HG03457 (cell line): ENCODE measurements around the gene TAF13.
"Not testable (repeated sequence)": the region's sequence is repeated elsewhere in the genome, so short reads cannot be mapped to it uniquely, and the experiment has no call there.

Source experiments
- ATAC-seq: cut with Tn5 transposase; IDR thresholded peaks from one replicate; pipeline ENCODE4 v1.9.1; 2021; ENCODE audit warnings: moderate number of reproducible peaks; ENCODE audit not compliant: unreplicated experiment

TAF13 gene

DNA sequence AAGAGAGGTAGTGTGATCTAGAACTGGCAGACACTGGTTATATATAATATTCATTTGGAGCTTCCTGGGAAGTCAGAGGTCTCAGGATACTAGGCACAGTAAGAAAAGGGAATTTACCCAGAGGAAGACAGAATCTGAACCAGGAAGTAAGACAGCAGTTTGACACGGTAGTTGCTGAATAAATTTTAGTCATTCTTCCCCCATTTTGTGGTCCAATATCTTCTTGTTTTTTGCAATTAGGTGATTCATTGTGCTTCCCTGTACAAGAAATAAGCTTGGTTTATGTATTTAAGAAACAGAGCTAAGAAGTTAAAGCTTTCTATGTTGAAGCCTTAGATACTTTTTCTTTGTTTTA, 16.0 kb upstream of the TAF13 start:
- no peak for ATAC-seq

DNA sequence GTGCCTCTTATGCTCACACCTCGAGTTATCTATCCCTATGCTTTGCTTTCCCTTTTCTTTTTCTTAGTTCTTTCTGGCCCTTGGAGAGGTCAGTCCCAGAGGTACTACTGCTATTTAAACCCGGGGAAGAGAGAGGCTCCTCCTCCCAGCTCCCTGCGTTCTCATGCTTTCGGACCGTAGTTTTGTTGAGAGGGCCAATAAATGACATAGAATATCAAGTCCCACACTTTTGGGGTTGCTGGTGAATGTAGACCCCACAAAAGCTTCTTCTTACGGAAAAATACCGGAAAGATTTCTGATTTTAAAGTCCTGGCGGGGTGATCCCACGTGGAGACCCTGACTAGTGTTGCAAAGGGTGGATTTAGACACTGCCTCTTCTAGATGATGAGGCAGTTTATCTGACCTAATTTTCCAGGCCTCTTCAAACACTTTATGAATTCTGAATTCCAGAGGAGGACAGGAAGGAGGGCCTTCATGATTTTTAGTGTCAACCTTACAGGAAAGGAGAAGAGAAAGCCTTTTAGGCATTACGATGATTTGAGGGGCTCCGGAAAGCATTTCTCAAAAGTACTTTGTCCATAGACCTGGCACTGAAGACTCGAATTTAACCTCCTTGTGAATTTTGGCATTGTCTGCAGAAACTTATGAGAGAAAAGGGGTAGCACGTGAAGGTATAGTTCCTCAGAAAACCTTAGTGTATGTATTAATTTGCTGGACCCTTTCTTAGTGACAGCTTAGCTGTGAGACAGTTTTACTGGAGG, 15.5 kb upstream of the TAF13 start:
- ATAC-seq = peak; percentile 35

DNA sequence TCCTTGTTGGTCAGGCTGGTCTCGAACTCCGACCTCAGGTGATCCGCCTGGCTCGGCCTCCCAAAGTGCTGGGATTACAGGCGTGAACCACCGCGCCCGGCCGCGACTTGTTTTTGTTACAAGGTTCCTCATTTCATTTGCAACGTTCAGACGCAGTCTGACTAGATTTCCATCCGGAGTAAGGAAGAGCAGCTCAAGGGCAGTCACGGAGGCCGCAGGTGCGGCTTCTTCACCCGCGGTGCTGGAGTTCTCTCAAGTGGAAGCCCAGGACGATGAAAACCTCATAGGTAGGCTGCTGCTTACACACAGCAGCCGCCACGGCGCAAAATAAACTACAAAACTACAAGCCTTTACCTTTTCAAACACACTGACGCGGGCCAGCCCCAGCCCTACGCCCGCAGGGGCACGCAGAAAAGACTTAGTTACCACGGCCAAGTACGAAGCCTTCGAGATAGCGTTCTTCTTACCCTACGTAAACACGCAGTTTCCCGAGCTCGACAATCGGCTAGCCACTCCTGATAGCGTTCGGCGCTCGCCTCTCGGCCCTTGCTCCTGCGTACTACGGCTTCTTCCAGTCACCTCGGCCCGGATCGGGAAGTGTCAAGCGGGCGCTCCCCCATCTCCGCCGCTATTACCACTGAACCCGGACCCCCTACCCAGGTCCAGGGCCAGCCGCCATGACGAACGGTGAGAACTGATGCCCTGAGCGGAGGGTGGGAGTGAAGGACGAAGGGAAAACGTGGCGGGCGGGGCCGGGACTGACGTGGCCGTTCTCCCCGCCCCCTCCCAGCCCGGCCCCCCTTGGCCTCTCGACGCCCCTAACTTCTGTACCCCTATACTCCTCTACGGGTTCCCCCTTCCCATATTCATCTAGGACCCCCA, 14.6 kb upstream of the TAF13 start, which contains the start of gene TMEM167B:
Gene TMEM167B (plus strand): TSS at position 569 of the 882 bp plus-strand sequence. CDS start 109 bp downstream, at position 678.
- ATAC-seq = peak; percentile 87

DNA sequence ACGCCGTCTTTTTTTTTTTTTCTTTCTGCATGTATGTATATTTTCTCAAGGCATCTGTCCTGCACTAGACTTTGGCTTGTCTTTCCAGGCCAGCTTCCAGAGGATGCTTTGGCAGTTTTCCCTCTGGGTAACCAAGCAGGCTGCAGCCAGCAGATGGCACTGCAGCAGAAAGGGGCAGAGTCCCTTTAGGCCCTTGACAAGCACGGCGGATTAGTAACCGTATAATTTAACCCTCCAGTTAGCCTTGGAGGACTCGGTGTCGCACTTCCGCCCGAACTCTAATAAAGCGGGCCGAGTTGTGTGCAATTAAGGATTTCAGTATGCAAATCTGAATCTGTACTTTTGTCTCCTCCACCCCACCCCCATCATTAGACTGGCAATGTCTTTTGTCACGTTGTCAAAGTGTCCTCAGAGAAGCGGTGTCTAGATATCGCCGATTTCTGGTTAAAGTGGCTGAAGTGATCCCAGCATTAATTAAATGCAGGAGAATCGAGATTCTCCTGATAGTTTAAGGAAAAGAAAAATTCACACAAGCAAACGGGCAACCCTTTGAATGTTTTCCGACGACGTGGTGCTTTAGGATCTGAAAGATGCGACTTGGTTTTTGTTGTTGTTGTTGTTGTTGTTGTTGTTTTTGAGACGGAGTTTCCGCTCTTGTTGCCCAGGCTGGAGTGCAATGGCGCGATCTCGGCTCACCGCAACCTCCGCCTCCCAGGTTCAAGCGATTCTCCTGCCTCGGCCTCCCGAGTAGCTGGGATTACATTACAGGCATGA, 13.6 kb upstream of the TAF13 start:
- no peak for ATAC-seq

DNA sequence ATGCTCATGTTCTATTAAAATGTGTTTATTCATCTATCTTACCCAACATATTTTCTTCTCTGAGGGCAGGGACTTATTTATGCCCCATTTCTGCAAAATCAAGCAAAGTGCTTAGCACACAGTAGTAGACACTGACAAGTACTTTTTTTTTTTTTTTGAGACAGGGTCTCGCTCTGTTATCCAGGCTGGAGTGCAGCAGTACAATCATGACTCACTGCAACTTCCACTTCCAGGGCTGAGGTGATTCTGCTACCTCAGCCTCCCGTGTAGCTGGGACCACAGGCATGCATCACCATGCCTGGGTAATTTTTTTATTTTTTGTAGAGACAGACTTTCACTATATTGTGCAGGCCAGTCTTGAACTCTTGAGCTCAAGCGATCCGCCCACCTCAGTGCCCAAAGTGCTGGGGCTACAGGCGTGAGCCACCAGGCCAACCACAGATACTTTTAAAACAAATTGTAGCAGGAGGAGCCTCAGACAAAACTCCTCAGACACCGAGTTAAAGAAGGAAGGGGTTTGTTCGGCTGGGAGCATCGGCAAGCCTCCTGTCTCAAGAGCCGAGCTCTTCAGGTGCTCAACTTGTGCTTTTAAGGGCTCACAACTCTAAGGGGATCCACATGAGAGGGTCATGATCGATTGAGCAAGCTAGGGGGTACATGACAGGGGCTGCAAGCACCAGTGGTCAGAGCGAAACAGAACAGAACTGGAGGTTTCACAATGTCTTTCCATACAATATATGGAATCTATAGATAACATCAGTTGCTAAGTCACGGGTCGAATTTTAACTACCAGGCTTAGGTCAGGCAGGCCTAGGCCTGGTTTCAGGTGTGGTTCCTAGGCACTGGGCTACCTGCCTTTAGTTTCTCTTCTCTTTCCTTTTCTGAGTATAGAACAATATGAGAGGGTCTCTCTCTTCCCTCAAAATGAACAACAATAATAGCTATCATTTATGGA, 9.0 kb upstream of the TAF13 start:
- ATAC-seq = no peak

DNA sequence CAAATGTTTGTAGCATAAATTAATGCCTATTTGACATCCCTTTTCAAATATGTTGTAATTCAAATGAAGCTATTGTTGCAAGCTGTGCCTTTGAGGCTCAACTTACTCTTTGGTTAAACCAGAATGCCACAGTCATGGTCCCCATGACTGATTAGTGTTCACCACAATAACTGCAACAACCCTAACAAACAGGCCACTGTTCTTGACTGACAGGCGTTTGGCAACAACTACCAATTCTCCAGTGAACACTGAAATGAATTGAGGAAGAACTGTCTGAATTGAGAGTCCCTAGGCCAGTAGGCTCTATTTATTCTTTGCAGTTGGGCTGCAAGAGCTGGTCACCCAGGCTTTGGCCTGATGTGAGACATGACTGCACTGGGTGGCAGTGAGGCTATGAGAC, 8.1 kb upstream of the TAF13 start:
- no peak for ATAC-seq

DNA sequence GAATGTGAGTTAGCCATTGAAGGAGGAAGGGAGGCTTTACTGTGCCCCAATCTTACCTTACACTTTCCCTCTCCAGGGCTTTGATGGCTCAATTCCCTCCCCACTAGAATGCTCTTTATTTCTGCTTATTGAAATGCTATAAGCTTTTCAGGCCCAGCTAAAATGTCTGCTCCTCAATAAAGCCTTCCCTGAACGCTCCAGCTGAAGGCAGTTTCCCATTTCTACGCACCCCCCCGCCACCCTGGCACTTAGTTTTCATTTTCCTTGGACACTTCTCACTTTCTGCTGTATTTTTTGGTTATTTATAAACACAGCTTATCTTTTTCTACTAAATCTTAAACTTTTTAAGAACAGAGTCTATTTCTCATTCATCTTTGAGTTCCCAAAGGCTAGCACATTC, 7.7 kb upstream of the TAF13 start:
- no peak for ATAC-seq

DNA sequence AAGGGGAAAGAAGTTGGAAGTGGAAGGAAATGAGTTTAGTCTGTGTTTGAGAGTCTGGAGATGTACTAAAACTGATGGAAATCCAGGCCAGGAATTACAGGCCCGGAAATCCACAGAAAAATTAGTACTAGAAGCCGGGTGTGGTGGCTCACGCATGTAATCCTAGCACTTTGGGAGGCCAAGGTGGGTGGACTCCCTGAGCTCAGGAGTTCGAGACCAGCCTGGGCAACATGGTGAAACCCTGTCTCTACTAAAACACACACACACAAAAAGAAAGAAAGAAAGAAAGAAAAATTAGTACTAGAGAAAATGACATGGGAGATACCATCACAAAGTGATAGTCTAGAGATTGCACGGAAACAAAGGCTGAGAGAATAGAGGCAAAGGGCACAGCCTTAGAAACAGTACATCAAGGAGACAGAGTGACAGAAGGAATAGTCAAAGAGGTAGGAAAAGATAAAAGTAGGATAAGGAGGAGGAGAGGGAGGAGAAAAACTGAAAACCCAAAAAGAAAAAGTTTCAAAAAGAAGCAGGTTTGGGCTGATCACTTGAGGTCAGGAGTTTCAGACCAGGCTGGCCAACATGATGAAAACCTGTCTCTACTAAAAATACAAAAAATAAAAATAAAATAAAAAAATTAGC, 4.8 kb upstream of the TAF13 start:
- ATAC-seq = no peak

DNA sequence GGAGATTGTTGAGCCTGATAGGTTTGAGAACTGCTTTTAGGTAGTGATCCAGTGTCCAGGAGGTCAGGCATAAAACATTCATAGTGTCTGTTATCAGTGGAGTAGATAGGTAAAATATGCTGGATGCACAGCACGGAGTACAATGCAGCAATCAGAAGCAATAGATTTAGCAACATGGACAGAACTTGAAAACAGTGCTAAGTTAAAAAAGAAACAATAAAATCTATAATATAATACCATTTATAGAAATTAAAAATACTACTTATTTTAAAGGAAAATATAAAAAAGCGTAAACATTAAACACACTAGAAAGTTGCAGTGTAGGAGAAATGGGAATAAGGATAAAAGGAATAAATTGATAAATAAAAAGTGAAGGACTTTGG, 3.4 kb upstream of the TAF13 start:
- ATAC-seq = no peak

DNA sequence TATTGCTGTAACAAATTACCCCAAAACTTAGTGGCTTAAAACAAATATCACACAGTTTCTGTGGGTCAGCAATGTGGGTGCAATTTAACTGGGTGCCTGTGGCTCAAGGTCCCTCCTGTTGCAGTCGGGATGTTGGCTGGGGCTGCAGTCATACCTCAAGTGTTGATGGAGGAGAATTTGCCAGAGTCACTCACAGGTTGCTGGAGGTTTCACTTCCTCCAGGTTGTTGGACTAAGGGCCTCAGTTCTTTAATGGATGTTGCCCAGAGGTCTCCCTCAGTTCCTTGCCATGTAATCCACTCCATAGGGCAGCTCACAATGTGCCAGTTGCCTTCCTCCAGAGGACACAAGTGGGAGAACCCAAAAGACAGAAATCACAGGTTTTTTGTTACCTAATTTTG, 2.5 kb upstream of the TAF13 start:
- no peak for ATAC-seq

DNA sequence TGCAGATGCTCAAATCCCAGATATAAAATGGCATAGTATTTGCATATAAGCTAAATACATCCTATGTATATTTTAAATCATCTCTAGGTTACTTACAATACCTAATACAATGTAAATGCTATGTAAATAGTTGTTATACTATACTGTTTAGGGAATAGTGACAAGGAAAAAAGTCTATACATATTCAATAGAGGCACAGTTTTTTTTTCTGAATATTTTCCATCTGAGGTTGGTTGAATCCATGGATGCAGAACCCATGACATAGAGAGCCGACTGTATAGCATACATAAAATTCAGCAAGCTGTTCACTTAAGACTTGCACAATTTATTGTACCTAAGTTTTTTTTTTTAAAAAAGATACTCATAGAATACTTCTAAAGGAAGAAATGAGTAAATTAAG, 6.5 kb downstream of the TAF13 start:
- no peak for ATAC-seq

DNA sequence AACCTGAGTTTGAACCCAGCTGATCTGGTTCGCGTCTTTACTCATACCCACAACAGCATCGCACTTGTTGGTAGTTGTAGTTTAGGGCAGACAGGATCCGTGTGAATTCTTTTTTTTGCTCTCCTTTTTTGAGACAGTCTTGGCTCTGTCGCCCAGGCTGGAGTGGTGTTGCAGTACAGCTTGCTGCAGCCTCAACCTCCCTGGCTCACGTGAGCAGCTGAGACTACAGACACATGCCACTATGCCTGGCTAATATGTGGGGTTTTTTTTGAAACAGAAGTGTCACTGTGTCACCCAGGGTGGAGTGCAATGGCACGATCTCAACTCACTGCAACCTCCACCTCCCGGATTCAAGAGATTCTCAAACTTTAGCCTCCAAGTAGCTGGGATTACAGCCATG, 7.9 kb downstream of the TAF13 start:
- no peak for ATAC-seq

DNA sequence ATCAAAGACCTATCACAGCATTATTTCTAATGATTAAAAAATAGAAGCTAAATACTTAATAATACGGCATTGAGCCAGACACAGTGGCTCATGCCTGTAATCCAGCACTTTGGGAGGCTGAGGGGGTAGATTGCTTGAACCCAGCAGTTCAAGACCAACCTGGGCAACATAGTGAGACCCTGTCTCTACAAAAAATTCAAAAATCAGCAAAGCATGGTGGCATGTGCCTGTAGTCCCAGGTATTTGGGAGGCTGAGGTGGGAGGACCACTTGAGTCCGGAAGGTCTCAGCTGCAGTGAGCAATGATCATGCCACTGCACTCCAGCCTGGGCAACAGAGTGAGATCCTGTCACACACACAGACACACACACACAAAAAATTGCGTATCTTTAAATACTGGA, 10.7 kb downstream of the TAF13 start:
- ATAC-seq = no peak

DNA sequence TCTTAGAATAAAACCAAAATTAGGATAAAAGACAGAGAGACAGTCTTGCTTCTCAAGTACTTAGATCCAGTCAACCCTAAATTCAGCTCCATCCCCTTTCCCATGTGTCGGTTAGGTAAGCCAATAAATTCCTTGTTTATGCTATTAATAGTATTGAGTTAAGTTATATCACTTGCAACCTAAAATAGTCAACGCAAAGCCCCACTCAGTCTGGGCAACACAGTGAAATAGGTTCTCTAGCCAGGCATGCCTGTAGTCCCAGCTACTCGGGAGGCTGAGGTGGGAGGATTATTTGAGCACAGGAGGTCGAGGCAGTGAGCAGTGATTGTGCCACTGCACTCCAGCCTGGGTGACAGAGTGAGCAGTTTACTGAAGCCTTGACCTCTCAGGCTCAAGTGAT, 14.6 kb downstream of the TAF13 start:
- ATAC-seq = no peak

DNA sequence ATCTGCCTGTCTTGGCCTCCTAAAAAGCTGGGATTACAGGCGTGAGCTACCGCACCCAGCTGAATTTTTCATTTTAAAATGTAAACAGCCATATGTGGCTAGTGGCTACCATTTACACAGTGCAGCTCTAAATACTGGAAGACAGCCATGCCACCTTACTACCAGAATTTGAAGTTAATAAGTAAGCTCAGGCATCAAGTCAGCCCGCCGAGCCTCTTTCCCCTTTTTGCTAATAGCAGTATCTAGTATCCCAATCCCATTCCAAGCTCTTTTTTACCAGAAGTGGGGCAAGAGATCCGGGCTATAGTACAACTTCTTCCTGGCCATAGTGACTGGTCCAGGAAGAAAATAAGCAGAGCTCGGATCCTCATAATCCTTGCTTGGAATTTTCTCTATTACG, 15.1 kb downstream of the TAF13 start:
- no peak for ATAC-seq

DNA sequence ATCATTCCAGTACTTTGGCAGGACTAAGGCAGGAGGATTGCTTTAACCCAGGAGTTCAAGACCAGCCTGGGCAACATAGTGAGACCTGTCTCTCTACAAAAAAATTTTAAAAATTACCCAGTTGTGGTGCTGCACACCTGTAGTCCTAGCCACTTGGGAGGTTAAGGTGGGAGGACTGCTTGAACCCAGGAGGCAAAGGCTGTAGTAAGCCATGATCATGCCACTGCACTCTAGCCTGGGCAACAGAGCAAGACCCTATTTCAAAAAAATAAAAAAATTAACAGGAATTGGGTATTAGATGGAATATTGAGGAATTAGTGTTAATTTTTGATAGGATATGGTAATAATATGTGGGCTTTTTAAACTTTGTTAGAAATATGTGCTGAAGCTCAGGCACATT, 16.8 kb downstream of the TAF13 start:
- no peak for ATAC-seq

DNA sequence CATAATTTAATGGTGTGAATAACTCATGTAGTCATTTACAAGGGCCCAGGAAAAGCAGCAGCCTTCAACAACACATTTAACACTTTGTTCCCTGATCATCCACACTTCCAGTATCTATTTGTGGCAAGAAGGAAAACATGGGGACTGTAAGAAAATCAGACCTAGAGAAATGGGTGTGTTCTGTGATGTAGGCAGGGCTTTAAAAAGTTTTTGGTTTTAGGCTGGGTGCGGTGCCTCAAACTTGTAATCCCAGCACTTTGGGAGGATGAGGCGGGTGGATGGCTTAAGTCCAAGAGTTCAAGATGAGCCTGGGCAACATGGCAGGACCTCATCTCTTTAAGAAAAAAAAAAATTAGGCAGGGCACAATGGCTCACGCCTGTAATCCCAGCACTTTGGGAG, 19.7 kb downstream of the TAF13 start:
- ATAC-seq = no peak

DNA sequence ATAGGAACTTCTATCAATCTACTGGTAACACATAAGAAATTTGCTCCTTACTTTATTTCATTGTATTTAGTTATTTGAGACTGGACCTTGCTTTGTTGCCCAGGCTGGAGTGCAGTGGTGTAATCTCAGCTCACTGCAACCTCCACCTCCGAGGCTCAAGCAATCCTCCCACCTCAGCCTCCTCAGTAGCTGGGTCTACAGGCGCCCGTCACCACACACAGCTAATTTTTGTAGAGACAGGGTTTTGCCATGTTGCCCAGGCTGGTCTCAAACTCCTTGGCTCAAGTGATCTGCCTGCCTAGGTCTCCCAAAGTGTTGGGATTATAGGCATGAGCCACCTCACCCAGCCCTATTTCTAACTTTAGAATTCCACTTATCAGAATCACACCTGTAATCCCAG, 23.7 kb downstream of the TAF13 start:
- not testable (repeated sequence) for ATAC-seq

DNA sequence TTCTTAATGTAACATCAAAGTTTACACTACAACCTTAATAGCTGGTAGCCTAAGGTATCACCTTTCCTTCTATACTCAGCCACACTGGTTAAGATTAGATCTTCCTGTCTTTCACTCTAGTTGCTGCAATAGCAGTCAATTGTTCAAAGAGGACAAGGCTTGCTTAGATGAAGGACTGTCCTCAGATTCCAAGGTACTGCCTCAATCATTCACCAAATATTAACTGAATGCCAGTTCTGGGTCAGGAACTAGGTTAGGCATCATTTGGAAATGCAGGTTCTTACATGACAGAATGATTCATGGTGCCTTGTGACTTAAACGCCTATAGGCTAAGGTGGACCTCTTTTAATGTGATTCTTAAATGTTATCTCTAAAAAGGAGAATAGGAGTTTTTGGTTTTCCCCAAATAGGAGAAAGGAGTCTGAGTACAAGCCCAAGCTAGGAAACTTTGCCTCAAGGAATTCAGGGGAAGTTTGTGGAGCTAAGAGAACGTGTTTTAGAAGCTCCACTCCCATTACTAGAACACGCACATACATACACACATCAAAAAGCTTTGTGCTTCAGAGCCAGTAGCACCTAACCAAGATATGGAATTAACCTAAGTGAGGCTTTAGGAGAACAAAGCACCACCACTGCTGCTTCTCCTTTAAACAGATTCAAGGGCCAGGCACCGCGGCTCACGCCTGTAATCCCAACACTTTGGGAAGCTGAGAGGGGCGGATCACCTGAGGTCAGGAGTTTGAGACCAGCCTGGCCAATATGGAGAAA, 25.4 kb downstream of the TAF13 start:
- ATAC-seq = no peak
